Stimulated activated naive CD8-positive, alpha-beta T cell treated with anti-CD3 and anti-CD28 coated beads, Interleukin-15, Interleukin-2, amounts not matched to agents 100 ng/mL and 50 ng/mL, for 24 hours (primary cell): ENCODE results near the gene SLC22A13.
"Not testable (repeated sequence)": the region's sequence is repeated elsewhere in the genome, so short reads cannot be mapped to it uniquely, and the experiment has no call there.

Experiments used
- H3K27ac Mint-ChIP-seq: one replicate; pipeline ENCODE4 v1.8.0; 2021; ENCODE audit warnings: mild to moderate bottlenecking, mixed read lengths
- H3K27me3 Mint-ChIP-seq: one replicate; pipeline ENCODE4 v1.8.0; 2021; ENCODE audit warnings: mixed read lengths
- H3K36me3 Mint-ChIP-seq: one replicate; pipeline ENCODE4 v1.8.0; 2021; ENCODE audit warnings: low read depth, mixed read lengths
- H3K4me1 Mint-ChIP-seq: one replicate; pipeline ENCODE4 v1.8.0; 2021; ENCODE audit warnings: low read depth, mixed read lengths
- H3K4me3 Mint-ChIP-seq: one replicate; pipeline ENCODE4 v1.8.0; 2021; ENCODE audit warnings: mild to moderate bottlenecking, mixed read lengths
- H3K9me3 Mint-ChIP-seq: one replicate; pipeline ENCODE4 v1.8.0; 2021; ENCODE audit warnings: mixed read lengths

The SLC22A13 gene, protein sequence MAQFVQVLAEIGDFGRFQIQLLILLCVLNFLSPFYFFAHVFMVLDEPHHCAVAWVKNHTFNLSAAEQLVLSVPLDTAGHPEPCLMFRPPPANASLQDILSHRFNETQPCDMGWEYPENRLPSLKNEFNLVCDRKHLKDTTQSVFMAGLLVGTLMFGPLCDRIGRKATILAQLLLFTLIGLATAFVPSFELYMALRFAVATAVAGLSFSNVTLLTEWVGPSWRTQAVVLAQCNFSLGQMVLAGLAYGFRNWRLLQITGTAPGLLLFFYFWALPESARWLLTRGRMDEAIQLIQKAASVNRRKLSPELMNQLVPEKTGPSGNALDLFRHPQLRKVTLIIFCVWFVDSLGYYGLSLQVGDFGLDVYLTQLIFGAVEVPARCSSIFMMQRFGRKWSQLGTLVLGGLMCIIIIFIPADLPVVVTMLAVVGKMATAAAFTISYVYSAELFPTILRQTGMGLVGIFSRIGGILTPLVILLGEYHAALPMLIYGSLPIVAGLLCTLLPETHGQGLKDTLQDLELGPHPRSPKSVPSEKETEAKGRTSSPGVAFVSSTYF

DNA sequence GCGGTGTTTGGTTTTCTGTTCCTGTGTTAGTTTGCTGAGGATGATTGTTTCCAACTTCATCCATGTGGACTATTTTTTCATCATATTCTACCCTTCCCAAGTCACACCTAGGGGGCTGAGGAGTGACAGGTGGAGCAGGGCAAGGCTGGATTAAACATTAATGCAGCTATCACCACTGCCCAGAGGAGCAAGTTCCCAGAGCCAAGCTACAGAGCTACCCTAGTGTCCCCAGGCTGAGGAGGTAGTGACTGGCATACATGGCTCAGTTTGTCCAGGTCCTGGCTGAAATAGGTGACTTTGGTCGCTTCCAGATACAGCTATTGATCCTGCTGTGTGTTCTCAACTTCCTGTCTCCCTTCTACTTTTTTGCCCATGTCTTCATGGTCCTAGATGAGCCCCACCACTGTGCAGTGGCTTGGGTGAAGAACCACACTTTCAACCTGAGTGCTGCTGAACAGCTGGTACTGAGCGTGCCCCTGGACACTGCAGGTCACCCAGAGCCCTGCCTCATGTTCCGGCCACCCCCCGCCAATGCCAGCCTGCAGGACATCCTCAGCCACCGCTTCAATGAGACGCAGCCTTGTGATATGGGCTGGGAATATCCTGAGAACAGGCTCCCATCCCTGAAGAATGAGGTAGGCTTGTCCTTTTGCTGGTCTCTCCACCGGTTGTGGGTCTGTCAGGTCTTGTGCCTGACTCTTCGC is at the start of gene SLC22A13:
Gene SLC22A13 (plus strand): TSS at position 209 of the 704 bp plus-strand sequence. CDS start 49 bp downstream, at position 258.
- H3K36me3 Mint-ChIP-seq = peaks cover 3% of the 10 kb centered on the region
- peaks cover 24% of the 10 kb centered on the region for H3K4me1 Mint-ChIP-seq
- no peak within 1 kb of the TSS for H3K4me3 Mint-ChIP-seq
- H3K27me3 Mint-ChIP-seq = no peaks in the 10 kb centered on the region
- H3K9me3 Mint-ChIP-seq = peaks cover 3% of the 10 kb centered on the region
- no peak within 1 kb of the TSS for H3K27ac Mint-ChIP-seq

DNA sequence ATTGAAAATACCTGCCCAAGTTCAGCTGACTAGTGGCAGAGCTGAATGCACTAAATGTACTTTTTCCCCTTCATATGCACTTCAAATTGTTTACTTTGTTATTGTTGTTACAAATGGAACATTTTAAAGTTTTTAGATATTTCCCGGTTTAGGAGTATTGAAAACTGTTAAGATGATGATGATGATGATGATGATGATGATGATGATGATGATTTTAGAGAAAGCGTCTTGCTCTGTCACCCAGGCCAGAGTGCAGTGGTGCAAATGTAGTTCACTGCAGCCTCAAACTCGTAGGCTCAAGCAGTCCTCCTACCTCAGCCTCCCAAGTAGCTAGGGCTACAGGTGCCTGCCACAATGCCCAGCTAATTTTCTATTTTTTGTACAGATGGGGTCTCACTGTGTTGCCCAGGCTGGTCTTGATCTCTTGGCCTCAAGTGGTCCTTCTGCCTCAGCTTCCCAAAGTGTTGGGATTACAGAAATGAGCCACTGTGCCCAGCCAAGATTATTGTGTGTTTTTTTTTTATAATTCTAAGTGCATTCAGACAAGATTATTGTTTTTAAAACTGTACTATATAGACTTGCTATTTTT is 45.9 kb upstream of the SLC22A13 start:
- peaks cover 34% of the 10 kb centered on the region for H3K36me3 Mint-ChIP-seq
- H3K27me3 Mint-ChIP-seq = no peaks in the 10 kb centered on the region
- H3K4me3 Mint-ChIP-seq = no peak overlapping the region
- no peaks in the 10 kb centered on the region for H3K9me3 Mint-ChIP-seq
- H3K4me1 Mint-ChIP-seq = peaks cover 11% of the 10 kb centered on the region
- H3K27ac Mint-ChIP-seq = no peak overlapping the region

DNA sequence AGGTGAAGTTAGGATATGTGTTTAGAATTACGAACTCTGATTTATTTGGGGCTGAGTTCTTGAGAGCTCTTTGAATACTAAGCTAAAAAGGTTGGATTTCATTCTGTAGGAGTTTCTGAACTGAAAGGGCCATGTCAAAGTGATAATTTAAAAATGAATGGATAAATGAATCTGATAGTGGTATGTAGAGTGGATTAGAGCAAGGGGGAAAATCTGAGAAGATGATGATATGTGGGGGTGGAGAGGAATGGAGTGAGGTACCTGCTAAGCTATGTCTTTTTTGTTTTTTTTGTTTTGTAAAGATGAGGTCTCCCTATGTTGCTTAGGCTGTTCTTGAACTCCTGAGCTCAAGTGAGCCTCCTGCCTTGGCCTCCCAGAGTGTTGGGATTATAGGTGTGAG is 44.6 kb upstream of the SLC22A13 start:
- H3K4me1 Mint-ChIP-seq = peaks cover 17% of the 10 kb centered on the region
- H3K27ac Mint-ChIP-seq = no peak overlapping the region
- no peaks in the 10 kb centered on the region for H3K27me3 Mint-ChIP-seq
- H3K4me3 Mint-ChIP-seq = no peak overlapping the region
- H3K9me3 Mint-ChIP-seq = no peaks in the 10 kb centered on the region
- H3K36me3 Mint-ChIP-seq = peaks cover 46% of the 10 kb centered on the region

DNA sequence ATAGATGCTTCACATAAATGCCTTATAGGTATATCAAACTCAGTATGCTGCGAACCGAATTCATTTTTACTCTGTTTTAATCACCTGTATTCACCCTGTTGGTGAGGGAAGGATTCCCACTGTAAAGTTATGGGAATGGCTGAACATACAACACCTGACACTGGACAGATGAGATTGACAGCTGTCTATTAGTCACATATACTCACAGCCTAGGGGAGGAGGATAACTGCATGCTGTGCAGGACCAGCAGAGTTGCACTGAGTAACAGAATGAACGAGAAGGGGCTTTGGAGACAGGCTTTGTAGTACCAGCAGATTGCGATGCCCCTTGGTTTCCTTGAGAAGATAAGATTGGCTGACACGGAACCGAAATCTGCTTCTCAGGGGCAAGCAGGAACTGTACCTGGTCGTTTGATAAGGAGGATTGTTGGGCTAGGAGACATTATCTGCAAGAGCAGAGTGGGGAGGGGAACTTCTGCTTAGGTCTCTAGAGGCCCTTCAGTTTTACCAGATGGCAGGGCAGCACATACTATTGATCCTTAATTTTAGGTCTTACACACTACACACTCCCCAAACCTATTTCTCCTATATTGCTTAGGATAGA is 43.5 kb upstream of the SLC22A13 start:
- Mint-ChIP-seq H3K27ac (no peak overlapping the region), H3K36me3 (peaks cover 45% of the 10 kb centered on the region), H3K4me3 (no peak overlapping the region)

DNA sequence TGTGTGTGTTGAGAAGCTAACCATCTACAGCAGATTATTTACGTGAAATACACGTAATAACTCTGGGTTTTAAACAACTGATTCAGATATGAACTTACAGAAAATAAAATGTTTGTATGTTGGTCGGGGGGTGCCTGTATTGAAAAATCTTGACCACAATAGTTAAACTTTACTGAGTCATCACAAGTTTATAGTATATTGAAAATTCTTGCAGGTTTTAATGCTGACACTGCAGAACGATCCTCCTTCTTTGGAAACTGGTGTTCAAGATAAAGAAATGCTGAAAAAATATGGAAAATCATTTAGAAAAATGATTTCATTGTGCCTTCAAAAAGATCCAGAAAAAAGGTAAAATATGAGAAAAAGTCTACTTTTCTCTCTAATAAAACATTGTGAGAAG is 41.3 kb upstream of the SLC22A13 start:
- Mint-ChIP-seq H3K27ac (no peak overlapping the region), H3K36me3 (peaks cover 50% of the 10 kb centered on the region), H3K9me3 (no peaks in the 10 kb centered on the region), H3K27me3 (no peaks in the 10 kb centered on the region), H3K4me3 (no peak overlapping the region), H3K4me1 (peaks cover 17% of the 10 kb centered on the region)

More for the DNA sequence above, 43.5 kb upstream of the SLC22A13 start:
- Mint-ChIP-seq H3K4me1 (peaks cover 17% of the 10 kb centered on the region), H3K9me3 (no peaks in the 10 kb centered on the region), H3K27me3 (no peaks in the 10 kb centered on the region)

DNA sequence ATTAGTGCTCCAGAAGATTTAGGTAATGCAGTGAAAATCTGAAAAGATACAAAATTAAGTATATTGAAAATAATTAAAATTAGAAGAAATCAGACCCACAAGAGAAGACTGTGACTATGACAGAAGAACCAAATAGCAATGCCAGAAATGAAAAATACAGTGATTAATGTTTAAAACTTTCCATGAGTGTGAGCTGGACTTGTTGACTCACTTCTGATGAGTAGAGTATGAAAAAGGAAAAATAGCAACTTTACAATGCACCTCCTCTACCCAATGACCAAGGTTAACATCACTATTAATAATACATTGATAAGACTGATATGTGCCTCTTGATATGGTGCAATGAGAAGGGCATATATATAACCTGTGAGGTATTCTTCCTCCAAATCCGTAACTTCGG is 39.3 kb upstream of the SLC22A13 start:
- Mint-ChIP-seq H3K4me1 (peaks cover 5% of the 10 kb centered on the region), H3K36me3 (peaks cover 64% of the 10 kb centered on the region), H3K4me3 (no peak overlapping the region), H3K9me3 (no peaks in the 10 kb centered on the region), H3K27ac (no peak overlapping the region), H3K27me3 (no peaks in the 10 kb centered on the region)

DNA sequence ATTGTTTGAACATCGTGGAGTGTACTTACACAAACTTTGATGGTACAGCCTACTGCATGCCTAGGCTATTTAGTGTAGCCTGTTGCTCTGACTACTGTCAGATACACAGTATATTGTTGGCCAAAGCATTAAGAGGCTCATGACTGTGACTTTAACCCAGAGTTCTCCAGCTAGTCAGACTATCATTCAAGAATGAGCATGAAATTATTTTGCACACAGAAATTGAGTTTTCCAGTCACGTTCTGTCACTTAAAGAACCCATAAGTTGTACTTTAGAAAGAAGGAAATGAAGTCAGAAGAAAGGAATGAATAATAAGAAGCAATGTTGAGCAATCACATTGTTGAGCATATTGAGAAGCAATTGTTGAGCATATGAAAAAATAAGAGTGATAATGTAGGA is 37.6 kb upstream of the SLC22A13 start:
- Mint-ChIP-seq H3K36me3 (peaks cover 66% of the 10 kb centered on the region), H3K27me3 (no peaks in the 10 kb centered on the region)

DNA sequence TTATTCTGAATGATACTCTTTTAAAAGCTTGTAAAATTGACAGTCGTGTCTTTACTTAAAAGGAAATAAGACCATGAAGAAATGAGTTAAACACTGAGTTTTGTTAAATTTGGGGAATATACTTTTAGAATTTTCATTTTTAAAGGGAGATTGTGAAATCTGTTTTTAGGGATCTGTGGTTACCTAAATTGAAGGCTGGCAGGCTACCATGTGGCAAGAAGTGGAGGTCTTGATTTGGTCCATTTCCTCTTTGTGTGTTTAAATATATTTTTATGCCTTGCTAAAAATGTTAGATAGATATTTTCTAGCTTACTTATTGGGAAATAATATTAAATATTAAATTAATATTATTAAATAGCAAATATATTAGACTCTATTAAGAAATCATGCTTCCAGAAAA is 36.6 kb upstream of the SLC22A13 start:
- Mint-ChIP-seq H3K9me3 (peaks cover 3% of the 10 kb centered on the region), H3K27me3 (no peaks in the 10 kb centered on the region), H3K4me3 (no peak overlapping the region), H3K36me3 (peaks cover 73% of the 10 kb centered on the region), H3K4me1 (peaks cover 5% of the 10 kb centered on the region), H3K27ac (no peak overlapping the region)

More for the DNA sequence above, 37.6 kb upstream of the SLC22A13 start:
- no peak overlapping the region for H3K27ac Mint-ChIP-seq
- H3K9me3 Mint-ChIP-seq = peaks cover under 1% of the 10 kb centered on the region
- H3K4me3 Mint-ChIP-seq = no peak overlapping the region
- H3K4me1 Mint-ChIP-seq = peaks cover 5% of the 10 kb centered on the region

DNA sequence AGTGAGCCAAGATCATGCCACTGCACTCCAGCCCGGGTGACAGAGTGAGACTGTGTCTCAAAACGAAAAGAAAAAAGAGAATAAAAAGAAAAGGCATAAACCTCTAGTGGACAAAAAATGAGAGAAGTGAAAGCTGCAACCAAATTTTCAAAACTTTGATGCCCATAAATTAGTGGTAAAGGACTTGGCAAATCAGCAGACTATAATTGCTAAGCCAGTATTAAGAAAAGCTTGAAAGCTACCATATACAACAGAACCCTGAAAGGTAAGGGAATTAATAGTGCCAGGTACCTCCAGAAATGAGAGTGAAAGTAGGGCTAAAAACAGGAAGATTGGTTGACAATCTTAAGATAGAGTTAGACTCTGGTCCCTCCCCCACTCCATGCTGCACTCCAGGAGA is 32.9 kb upstream of the SLC22A13 start:
- Mint-ChIP-seq H3K4me1 (no peaks in the 10 kb centered on the region), H3K27ac (no peak overlapping the region), H3K36me3 (peaks cover 76% of the 10 kb centered on the region), H3K9me3 (peaks cover 18% of the 10 kb centered on the region), H3K27me3 (no peaks in the 10 kb centered on the region), H3K4me3 (no peak overlapping the region)

DNA sequence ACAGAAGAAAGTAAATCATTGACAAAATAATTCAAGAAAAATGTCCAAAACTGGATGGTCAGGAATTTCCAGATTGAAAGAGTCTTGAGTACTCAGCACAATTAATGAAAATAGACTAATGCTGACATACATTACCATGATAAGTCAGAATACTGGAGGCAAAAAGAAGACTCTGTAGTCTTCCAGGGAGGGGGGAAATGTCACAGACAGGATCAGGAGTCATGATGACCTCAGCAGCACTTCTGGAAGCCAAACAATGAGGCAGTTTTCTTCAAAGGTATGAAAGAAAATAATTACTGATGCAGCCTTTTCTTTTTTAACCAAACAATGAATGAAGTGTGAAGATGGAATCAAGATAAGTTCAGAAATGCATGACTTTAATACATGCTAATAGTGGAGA is 30.1 kb upstream of the SLC22A13 start:
- no peak overlapping the region for H3K4me3 Mint-ChIP-seq
- H3K27ac Mint-ChIP-seq = no peak overlapping the region
- no peaks in the 10 kb centered on the region for H3K27me3 Mint-ChIP-seq
- H3K9me3 Mint-ChIP-seq = peaks cover 18% of the 10 kb centered on the region
- no peaks in the 10 kb centered on the region for H3K4me1 Mint-ChIP-seq
- peaks cover 86% of the 10 kb centered on the region for H3K36me3 Mint-ChIP-seq

DNA sequence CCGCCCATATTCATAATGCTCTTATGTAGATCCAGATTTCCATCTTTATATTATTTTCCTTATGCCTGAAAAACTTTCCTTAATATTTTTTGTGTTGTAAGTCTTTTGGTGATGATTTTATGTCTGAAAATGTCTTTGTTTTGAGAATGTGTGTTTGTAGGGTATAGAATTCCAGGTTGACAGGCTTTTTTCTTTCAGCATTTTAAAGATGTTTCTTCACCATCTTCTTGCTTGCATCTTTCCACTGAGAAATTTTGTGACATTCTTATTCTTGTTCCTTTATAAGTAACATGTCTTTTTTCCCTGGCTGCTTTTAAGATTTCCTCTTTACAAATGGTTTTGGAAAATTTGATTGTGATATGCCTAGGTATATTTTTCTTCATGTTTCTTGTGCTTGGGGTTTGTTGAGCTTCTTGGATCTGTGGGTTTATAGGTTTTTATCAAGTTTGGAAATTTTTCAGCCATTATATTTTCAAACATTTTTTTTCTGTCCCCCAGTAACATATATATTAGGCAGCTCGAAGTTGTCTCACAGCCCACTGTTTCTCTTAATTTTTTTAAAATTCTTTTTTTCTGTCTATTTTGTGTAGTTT is 27.1 kb upstream of the SLC22A13 start:
- H3K4me1 Mint-ChIP-seq = peaks cover 4% of the 10 kb centered on the region

DNA sequence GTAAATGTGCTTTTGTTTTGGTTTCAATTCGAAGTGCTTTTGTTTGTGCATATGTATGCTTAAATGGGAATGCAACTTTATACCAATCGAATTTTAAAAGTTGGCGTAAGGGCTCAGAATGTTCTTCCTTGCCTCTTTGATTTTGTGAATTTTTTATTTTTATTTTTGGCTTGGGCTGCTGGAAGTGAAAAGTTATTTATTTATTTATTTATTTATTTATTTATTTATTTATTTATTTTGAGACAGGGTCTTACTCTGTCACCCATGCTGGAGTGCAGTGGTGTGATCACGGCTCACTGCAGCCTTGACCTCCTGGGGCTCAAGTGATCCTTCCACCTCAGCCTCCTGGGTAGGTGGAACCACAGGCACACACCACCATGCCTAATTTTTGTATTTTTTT is 22.8 kb upstream of the SLC22A13 start:
- not testable (repeated sequence) for H3K27ac Mint-ChIP-seq, H3K9me3 Mint-ChIP-seq, H3K27me3 Mint-ChIP-seq, H3K4me1 Mint-ChIP-seq, H3K4me3 Mint-ChIP-seq
- H3K36me3 Mint-ChIP-seq = peaks cover 75% of the 10 kb centered on the region

More for the DNA sequence above, 27.1 kb upstream of the SLC22A13 start:
- Mint-ChIP-seq H3K27ac (no peak overlapping the region), H3K4me3 (no peak overlapping the region), H3K27me3 (no peaks in the 10 kb centered on the region), H3K9me3 (peaks cover 15% of the 10 kb centered on the region), H3K36me3 (peaks cover 89% of the 10 kb centered on the region)

DNA sequence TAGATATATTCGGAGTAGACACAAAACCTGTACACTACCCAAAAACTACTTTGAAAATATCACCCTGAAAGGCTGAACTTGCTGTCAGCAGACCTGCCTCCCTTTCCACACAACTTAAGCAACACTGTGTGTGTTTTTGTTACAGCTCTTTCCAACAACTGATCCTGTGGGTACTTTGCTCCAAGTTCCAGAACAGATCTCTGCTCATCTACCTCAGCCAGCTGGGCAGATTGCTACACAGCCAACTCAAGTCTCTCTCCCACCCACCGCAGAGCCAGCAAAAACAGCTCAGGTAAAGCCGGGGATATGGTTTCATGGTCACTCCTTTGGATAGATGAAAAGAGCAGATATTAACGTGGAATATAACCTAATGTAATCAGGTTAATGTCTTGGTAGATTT is 19.7 kb upstream of the SLC22A13 start:
- H3K9me3 Mint-ChIP-seq = no peaks in the 10 kb centered on the region
- H3K27ac Mint-ChIP-seq = no peak overlapping the region
- no peaks in the 10 kb centered on the region for H3K27me3 Mint-ChIP-seq
- H3K36me3 Mint-ChIP-seq = peaks cover 69% of the 10 kb centered on the region
- peaks cover 4% of the 10 kb centered on the region for H3K4me1 Mint-ChIP-seq
- no peak overlapping the region for H3K4me3 Mint-ChIP-seq

DNA sequence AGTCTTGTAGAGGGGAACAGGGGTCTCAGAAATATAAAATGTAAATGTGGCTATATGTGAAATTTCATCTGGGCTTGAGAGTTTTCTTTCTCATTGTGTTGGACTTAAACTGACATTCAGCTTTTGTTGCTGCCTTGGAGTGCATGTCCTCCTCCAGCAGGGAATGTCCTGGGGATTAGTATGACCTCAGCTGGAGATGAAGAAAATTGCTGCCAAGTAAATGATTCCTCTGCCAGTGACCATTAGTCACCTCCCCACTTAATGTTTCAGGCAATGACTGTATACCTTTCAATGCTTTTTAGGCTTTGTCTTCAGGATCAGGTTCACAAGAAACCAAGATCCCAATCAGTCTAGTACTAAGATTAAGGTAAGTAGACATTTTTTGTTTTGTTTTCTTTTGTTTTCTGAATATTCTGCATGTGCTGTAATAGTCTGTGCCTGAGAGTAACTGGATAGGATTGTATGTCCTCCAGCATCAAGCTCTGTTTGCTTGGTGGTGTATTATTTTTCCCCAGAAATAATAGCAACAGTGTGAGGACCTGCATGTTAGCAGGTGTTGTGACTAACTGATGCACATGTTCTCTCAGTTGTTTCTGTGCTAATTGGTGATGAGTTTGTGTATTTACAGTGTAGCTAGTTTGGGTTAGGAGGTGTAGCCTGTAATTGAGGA is 18.1 kb upstream of the SLC22A13 start:
- H3K36me3 Mint-ChIP-seq = peaks cover 72% of the 10 kb centered on the region
- peaks cover 4% of the 10 kb centered on the region for H3K4me1 Mint-ChIP-seq
- no peak overlapping the region for H3K27ac Mint-ChIP-seq
- H3K27me3 Mint-ChIP-seq = no peaks in the 10 kb centered on the region
- H3K9me3 Mint-ChIP-seq = no peaks in the 10 kb centered on the region
- no peak overlapping the region for H3K4me3 Mint-ChIP-seq
